ENCODE measurements around the gene PARP6.

- TF ChIP-seq JUN (IDR thresholded peaks at IDR 0.05; ENCODE audit: low read depth, low read length), result no peak
- no peak for TF ChIP-seq EZH2 (IDR thresholded peaks at IDR 0.05; ENCODE audit: low read depth, low read length, severe bottlenecking)
These were observed 73.2 kb downstream of the PARP6 start for GRCh38 chr15:72199205-72199515.

Measured in H1 (cell line).